Esophagus (tissue), 2 donors: Measurements from ENCODE around the gene FHIT. TPM values are rescaled to one million over a fixed set of nuclear protein-coding genes. Genes with fewer than 3 reads are reported as not detected.
"Not testable (repeated sequence)": the region's sequence is repeated elsewhere in the genome, so short reads cannot be mapped to it uniquely, and the experiment has no call there.

Source experiments
- H3K27ac ChIP-seq, 2 donors: one replicate each; pipeline ENCODE4 v1.5.1; 2013; ENCODE audit warnings: low read depth in 2 of 2, mild to moderate bottlenecking in 2 of 2, inconsistent platforms in 1 of 2, low read length in 1 of 2, moderate library complexity in 1 of 2
- H3K27me3 ChIP-seq, 2 donors: one replicate each; pipeline ENCODE4 v1.6.1; 2013; ENCODE audit warnings: low read length in 2 of 2, control low read depth in 1 of 2, mild to moderate bottlenecking in 1 of 2; ENCODE audit not compliant: insufficient read depth in 2 of 2, control insufficient read depth in 1 of 2
- H3K36me3 ChIP-seq, 2 donors: one replicate each; pipeline ENCODE4 v1.6.1; 2013; ENCODE audit warnings: low read length in 1 of 2; ENCODE audit not compliant: control insufficient read depth in 2 of 2, insufficient read depth in 2 of 2
- H3K4me1 ChIP-seq, 2 donors: one replicate each; pipeline ENCODE4 v1.6.1; 2013; ENCODE audit warnings: low read length in 1 of 2; ENCODE audit not compliant: control insufficient read depth in 2 of 2, insufficient read depth in 2 of 2
- H3K4me3 ChIP-seq, 2 donors: one replicate each; pipeline ENCODE4 v1.5.1; 2013; ENCODE audit warnings: low read length in 2 of 2, mild to moderate bottlenecking in 2 of 2, low read depth in 1 of 2, moderate library complexity in 1 of 2
- H3K9me3 ChIP-seq, 2 donors: one replicate each; pipeline ENCODE4 v1.6.1; 2013; ENCODE audit warnings: mild to moderate bottlenecking in 2 of 2, low read depth in 1 of 2, low read length in 1 of 2, moderate library complexity in 1 of 2; ENCODE audit not compliant: control insufficient read depth in 2 of 2, insufficient read depth in 1 of 2
- WGBS, 2 donors: extraction: QIAGEN DNeasy Blood & Tissue Kit; methylation state at CpG; one replicate each; pipeline ENCODE4 v1.1.7; 2013; 5-methylcytosine and 5-hydroxymethylcytosine counted together
- polyA plus RNA-seq, 2 donors: library from polyadenylated mRNA; stranded (reverse); fragments of 200-250 nt; gene quantifications; one replicate each; pipeline ENCODE4 v1.2.3, GENCODE V29; 2013
- donor health status: healthy with polysubstance abuse.
- donor health status: Bipolar disorder and iron deficiency.

The FHIT gene
- polyA plus RNA-seq, 2 donors: 3.4 to 5.0 TPM

DNA sequence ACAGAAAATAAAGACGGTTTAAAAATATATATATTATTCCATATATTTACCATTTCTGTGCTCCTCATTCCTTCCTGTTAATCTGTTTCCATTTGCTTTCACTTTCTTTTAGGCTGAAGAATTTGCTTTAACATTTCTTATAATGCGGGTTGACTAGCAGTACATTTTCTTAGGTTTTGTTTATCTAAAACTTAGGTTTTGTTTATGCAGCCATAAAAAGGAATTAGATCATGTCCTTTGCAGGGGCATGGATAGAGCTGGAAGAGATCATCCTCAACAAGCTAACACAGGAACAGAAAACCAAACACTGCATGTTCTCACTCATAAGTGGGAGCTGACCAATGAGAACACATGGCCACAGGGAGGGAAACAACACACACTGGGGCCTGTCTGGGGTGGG is 578.1 kb downstream of the FHIT start:
- no peak overlapping the region for H3K27ac ChIP-seq
- H3K36me3 ChIP-seq: no peaks in the 10 kb centered on the region
- H3K9me3 ChIP-seq: no peaks in the 10 kb centered on the region
- H3K27me3 ChIP-seq: no peaks in the 10 kb centered on the region
- WGBS, 2 donors: 48 to 56% methylated on average over 2 of the region's 2 CpGs
- H3K4me1 ChIP-seq: no peaks in the 10 kb centered on the region
- H3K4me3 ChIP-seq: no peak overlapping the region

DNA sequence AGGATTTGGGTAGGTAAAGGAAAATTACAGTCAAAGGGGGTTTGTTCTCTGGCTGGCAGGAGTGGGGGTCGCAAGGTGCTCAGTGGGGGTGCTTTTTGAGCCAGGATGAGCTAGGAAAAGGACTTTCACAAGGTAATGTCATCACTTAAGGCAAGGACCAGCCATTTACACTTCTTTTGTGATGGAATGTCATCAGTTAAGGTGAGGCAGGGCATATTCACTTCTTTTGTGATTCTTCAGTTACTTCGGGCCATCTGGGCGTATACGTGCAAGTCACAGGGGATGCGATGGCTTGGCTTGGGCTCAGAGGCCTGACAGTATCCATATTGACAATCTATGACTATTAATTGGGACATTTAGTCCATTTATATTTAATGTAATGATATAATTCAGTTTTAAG is 578.9 kb downstream of the FHIT start:
- H3K4me3 ChIP-seq, H3K4me1 ChIP-seq, H3K27me3 ChIP-seq, H3K36me3 ChIP-seq, H3K9me3 ChIP-seq, H3K27ac ChIP-seq: not testable (repeated sequence)
- WGBS, 2 donors: 89 to 92% methylated on average over 5 of the region's 5 CpGs

DNA sequence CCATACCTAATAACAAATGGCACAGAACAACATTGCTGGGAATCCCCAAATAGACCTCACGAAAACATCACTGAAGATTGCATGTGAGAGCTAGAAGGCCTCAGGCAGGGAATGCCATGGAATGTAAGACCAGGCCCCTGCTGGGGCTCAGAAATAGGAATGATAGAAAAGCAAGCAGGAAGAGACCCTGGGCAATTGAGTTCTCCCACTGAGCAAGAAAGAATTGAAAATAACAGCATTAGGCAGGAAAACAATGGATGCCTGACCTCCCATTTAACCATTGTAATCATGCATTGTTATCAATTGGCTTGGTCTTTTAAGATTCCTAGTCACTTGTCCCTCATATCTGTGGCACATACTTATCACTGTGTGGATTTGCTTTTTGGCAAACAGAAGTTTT is 581.6 kb downstream of the FHIT start:
- H3K4me1 ChIP-seq: no peaks in the 10 kb centered on the region
- H3K36me3 ChIP-seq: no peaks in the 10 kb centered on the region
- 89 to 97% methylated on average over 1 of the region's 1 CpG for WGBS, 2 donors
- H3K27me3 ChIP-seq: no peaks in the 10 kb centered on the region
- no peak overlapping the region for H3K27ac ChIP-seq
- no peak overlapping the region for H3K4me3 ChIP-seq
- H3K9me3 ChIP-seq: no peaks in the 10 kb centered on the region

DNA sequence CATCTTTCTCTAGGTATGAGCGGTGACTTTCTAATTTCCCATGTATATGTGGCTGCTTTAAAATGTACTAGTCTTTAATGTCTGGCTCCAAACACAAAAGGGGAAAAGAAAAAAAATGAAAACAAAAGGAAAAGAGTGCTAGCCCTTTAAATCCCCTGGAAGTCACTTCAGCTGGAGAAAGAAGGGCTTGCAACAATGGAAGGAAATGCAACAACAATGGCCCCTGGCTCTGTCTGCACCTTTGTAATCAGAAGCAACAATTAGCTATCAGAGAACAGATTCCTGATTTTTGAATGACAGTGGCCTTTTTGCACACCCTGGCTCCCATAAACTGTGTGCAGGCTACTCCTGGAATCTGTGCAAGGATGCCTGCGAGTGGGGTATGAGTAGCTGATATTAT is 591.2 kb downstream of the FHIT start:
- WGBS, 2 donors: 89 to 91% methylated on average over 2 of the region's 2 CpGs
- Histone ChIP-seq H3K27me3 (no peaks in the 10 kb centered on the region), H3K4me3 (no peak overlapping the region), H3K36me3 (no peaks in the 10 kb centered on the region), H3K4me1 (no peaks in the 10 kb centered on the region), H3K27ac (no peak overlapping the region), H3K9me3 (no peaks in the 10 kb centered on the region)

DNA sequence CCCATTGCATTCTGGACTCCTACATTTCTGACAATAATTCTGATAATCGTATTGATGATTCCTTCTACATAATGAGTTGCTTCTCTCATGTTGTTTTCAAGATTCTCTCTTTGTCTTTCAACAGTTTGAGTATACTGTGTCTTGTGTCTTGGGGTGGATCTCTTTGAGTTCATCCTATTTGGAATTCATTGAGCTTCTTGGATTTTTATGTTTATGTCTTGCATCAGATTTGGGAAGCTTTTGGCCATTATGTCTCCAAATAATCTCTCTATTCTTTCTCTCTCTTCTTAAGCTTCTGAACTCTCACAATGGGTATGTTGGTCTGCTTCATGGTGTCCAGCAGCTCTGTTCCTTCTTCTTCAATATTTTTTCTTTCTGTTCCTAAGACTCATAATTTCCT is 592.2 kb downstream of the FHIT start:
- Histone ChIP-seq H3K9me3 (no peaks in the 10 kb centered on the region), H3K27ac (no peak overlapping the region), H3K36me3 (no peaks in the 10 kb centered on the region), H3K4me1 (no peaks in the 10 kb centered on the region), H3K4me3 (no peak overlapping the region), H3K27me3 (no peaks in the 10 kb centered on the region)
- WGBS, 2 donors: 93 to 95% methylated on average over 1 of the region's 1 CpG

DNA sequence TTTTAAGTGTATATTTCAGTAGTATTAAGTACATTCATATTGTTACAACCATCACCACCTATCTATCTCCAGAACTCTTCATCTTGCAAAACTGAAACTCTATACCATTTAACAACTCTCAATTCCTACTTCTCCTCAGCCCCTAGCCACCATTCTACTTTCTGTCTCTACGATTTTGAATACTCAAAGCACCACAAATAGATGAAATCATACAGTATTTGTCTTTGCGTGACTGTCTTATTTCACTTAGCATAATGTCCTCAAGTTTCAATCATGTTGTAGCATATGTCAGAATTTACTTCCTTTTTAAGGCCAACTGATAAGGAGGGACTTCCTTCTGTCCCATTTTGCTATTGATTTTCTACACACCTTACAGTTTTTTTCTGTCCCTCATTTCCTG is 593.3 kb downstream of the FHIT start:
- Histone ChIP-seq H3K9me3 (no peaks in the 10 kb centered on the region), H3K27me3 (no peaks in the 10 kb centered on the region), H3K4me1 (no peaks in the 10 kb centered on the region), H3K36me3 (no peaks in the 10 kb centered on the region), H3K4me3 (no peak overlapping the region), H3K27ac (no peak overlapping the region)
- WGBS, 2 donors: 85 to 88% methylated on average over 2 of the region's 2 CpGs

DNA sequence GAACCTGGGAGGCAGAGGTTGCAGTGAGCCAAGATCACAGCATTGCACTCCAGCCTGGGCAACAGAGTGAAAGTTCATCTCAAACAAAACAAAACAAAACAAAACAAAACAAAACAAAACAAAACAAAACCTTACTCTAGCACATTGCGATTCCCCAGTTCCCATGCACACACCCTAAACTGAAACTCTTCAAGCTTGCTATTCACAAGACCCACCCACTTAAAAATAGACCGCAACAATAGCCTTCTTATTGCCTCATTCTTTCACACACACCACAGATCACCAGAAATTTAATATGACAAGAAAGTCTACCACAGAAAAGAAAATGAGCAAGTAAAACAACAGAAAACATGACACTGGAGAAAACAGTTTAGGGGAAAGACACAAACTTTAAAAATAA is 598.4 kb downstream of the FHIT start:
- no peaks in the 10 kb centered on the region for H3K36me3 ChIP-seq
- H3K4me1 ChIP-seq: no peaks in the 10 kb centered on the region
- 85 to 88% methylated on average over 2 of the region's 2 CpGs for WGBS, 2 donors
- no peak overlapping the region for H3K4me3 ChIP-seq
- no peaks in the 10 kb centered on the region for H3K27me3 ChIP-seq
- H3K27ac ChIP-seq: no peak overlapping the region
- no peaks in the 10 kb centered on the region for H3K9me3 ChIP-seq

DNA sequence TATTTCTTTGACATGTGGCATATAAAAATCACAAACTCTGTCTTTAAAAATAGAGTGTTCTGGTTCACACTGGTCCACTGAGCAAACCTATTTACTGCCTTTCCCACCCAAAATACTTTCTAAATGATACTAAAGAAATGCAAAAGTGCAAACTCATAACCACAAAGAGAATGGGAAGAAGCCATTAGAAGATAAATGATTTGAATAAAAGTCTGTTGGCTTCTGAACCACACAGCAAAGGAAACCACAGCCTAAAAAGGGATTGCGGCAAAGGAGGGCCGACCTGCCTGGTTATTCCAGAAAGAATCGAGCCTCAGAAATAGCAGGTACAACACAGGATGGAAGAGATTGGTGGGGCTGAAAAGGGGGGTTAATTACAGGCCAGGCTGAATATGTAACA is 599.5 kb downstream of the FHIT start:
- no peaks in the 10 kb centered on the region for H3K36me3 ChIP-seq
- no peaks in the 10 kb centered on the region for H3K4me1 ChIP-seq
- no peak overlapping the region for H3K4me3 ChIP-seq
- WGBS, 2 donors: 72 to 74% methylated on average over 3 of the region's 3 CpGs
- no peak overlapping the region for H3K27ac ChIP-seq
- no peaks in the 10 kb centered on the region for H3K9me3 ChIP-seq
- H3K27me3 ChIP-seq: no peaks in the 10 kb centered on the region

DNA sequence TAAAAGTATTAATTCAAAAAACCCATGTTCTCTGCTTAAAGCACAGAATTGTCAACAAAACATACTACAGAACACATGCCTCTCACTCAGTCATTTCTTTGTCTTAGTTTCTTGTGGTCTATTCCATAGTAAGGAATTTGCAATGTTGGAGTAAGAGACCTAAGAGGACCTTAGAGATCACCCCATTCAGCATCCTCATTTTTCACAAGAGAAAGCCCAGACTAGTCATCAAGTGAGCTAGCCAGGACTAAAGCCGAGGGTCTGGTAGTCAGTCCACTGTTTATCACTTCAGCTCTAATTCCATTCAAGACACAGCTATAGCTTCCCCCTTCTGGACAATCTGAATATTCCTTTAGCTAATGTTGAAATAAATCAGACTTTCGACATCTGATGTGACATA is 601.1 kb downstream of the FHIT start:
- no peak overlapping the region for H3K27ac ChIP-seq
- H3K36me3 ChIP-seq: no peaks in the 10 kb centered on the region
- 78 to 87% methylated on average over 2 of the region's 2 CpGs for WGBS, 2 donors
- no peaks in the 10 kb centered on the region for H3K4me1 ChIP-seq
- no peaks in the 10 kb centered on the region for H3K9me3 ChIP-seq
- no peak overlapping the region for H3K4me3 ChIP-seq
- H3K27me3 ChIP-seq: no peaks in the 10 kb centered on the region

DNA sequence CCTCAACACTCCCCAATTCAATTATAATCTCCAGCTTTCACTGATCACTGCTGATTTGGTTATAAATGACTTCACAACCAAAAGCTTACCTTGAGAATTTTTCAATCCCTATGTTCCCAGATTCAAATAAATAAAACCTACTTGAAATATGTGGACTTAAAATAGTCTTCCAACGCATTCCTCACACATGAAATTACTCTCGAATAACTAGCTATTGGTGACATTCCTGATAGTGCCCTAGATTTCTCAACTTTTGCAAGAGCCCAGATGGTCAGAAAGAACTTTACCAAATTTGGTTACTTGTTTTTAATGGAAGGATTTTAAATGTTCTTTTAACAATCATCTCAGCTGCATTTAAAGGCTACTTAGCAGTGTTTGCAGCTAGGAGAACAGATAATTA is 605.5 kb downstream of the FHIT start:
- Histone ChIP-seq H3K27ac (no peak overlapping the region), H3K4me1 (no peaks in the 10 kb centered on the region), H3K4me3 (no peak overlapping the region)

More for the DNA sequence above, 605.5 kb downstream of the FHIT start:
- Histone ChIP-seq H3K27me3 (no peaks in the 10 kb centered on the region), H3K9me3 (no peaks in the 10 kb centered on the region), H3K36me3 (no peaks in the 10 kb centered on the region)
- WGBS, 2 donors: 66 to 72% methylated on average over 2 of the region's 2 CpGs
